Colonic mucosa (tissue), 4 donors: ENCODE results near the gene SPTB. TPM values are rescaled to one million over a fixed set of nuclear protein-coding genes. Genes with fewer than 3 reads are reported as not detected.

Experiments used
- DNase-seq: peaks from one replicate; pipeline ENCODE4 v3.0.0-alpha.2; 2020
- H3K27ac ChIP-seq: fragments of 200-600 bp; one replicate; pipeline ENCODE4 v1.8.0; 2021
- H3K27me3 ChIP-seq: fragments of 200-600 bp; one replicate; pipeline ENCODE4 v1.8.0; 2021
- H3K36me3 ChIP-seq: fragments of 200-600 bp; one replicate; pipeline ENCODE4 v1.8.0; 2021
- H3K4me1 ChIP-seq: fragments of 200-600 bp; one replicate; pipeline ENCODE4 v1.8.0; 2021; ENCODE audit warnings: mild to moderate bottlenecking
- H3K4me3 ChIP-seq: fragments of 200-600 bp; one replicate; pipeline ENCODE4 v1.8.0; 2021
- H3K9ac ChIP-seq, 2 donors: one replicate each; pipeline ENCODE4 v1.7.0; 2013; ENCODE audit warnings: control low read depth in 2 of 2, low read depth in 2 of 2, low read length in 2 of 2
- H3K9me3 ChIP-seq: fragments of 200-600 bp; one replicate; pipeline ENCODE4 v1.8.0; 2021
- CTCF ChIP-seq: fragments of 200-600 bp; IDR thresholded peaks from one replicate; pipeline ENCODE4 v1.8.0; 2022; ENCODE audit warnings: antibody characterized with exemption, mild to moderate bottlenecking
- intact Hi-C: fragments of 100-400 bp; cut with DNase I; formaldehyde crosslinking; loops from one replicate; pipeline ENCODE4 v1.14.1; 2022
- total RNA-seq, 2 donors: library from RNA; stranded (reverse); fragmentation: NEBNext Ultra II Directional in 1 of 2; extraction: Animal tissue kit (Norgen Biotek cat#: 25700) in 1 of 2; gene quantifications; one replicate each; pipeline ENCODE4 v1.2.1, GENCODE V29; 2021
- donor health status: healthy.
- donor health status: DM: no; HTN: no; CAD: no.
- donor health status: DM: no; HTN: no; CAD: no.

Gene SPTB
- total RNA-seq, 2 donors from 2014 or later: 0.42 to 0.52 TPM

GRCh38 chr14:64764641-64765520 lies 114.8 kb downstream of the SPTB start:
- Histone ChIP-seq H3K27ac (no peak overlapping the region), H3K4me3 (no peak overlapping the region)

GRCh38 chr14:64763801-64764621 lies 115.7 kb downstream of the SPTB start:
- H3K36me3 ChIP-seq: no peaks in the 10 kb centered on the region
- H3K4me3 ChIP-seq: no peak overlapping the region
- no peaks in the 10 kb centered on the region for H3K9me3 ChIP-seq
- TF ChIP-seq CTCF: no peak
- no peak overlapping the region for H3K27ac ChIP-seq
- peak overlapping the region in 1 of 2 donors; percentile 28 for H3K9ac ChIP-seq
- intact Hi-C loops: loop anchor here (2.0 kb wide), 1 partner anchor 91 kb away; no protein-coding TSS in a partner anchor
- no peaks in the 10 kb centered on the region for H3K27me3 ChIP-seq
- H3K4me1 ChIP-seq: peaks cover 14% of the 10 kb centered on the region
- DNase-seq: no peak

More at GRCh38 chr14:64764641-64765520, 114.8 kb downstream of the SPTB start:
- Histone ChIP-seq H3K4me1 (peaks cover 14% of the 10 kb centered on the region), H3K9ac (peak overlapping the region in 1 of 2 donors; percentile 28), H3K9me3 (no peaks in the 10 kb centered on the region), H3K27me3 (no peaks in the 10 kb centered on the region), H3K36me3 (no peaks in the 10 kb centered on the region)
- DNase-seq: peak; percentile 77
- TF ChIP-seq CTCF: peak; percentile 85
- intact Hi-C loops: no loop called here

- Histone ChIP-seq H3K9ac (no peak overlapping the region), H3K27me3 (no peaks in the 10 kb centered on the region), H3K27ac (no peak overlapping the region), H3K36me3 (no peaks in the 10 kb centered on the region), H3K9me3 (no peaks in the 10 kb centered on the region), H3K4me3 (no peak overlapping the region), H3K4me1 (peaks cover 16% of the 10 kb centered on the region)
- TF ChIP-seq CTCF: no peak
- DNase-seq: no peak
- intact Hi-C loops: loop anchor here (2.0 kb wide), 1 partner anchor 90 kb away; no protein-coding TSS in a partner anchor
Measured at GRCh38 chr14:64763085-64763782, 116.5 kb downstream of the SPTB start.

GRCh38 chr14:64762044-64763034 lies 117.4 kb downstream of the SPTB start:
- H3K27me3 ChIP-seq: no peaks in the 10 kb centered on the region
- intact Hi-C loops: loop anchor here (2.0 kb wide), 1 partner anchor 90 kb away; no protein-coding TSS in a partner anchor
- H3K27ac ChIP-seq: peak overlapping the region; percentile 37
- H3K4me1 ChIP-seq: peaks cover 22% of the 10 kb centered on the region
- H3K9me3 ChIP-seq: no peaks in the 10 kb centered on the region
- DNase-seq: peak; percentile 89
- H3K9ac ChIP-seq: peak overlapping the region in 1 of 2 donors; percentile 54
- no peaks in the 10 kb centered on the region for H3K36me3 ChIP-seq
- no peak for TF ChIP-seq CTCF
- no peak overlapping the region for H3K4me3 ChIP-seq
